GM13977 (cell line): ENCODE results near the gene TMEM59L.

Source experiments
- DNase-seq: peaks from one replicate; pipeline ENCODE4 v3.0.0; 2012; ENCODE audit warnings: low spot score
- in situ Hi-C: fragments of 300-500 bp; cut with MboI; formaldehyde crosslinking; loops from one replicate; pipeline ENCODE4 v1.12.0; 2022; ENCODE audit warnings: low sequenced_read_pairs, low pct_unique_long_range_greater_than_20kb, mixed read lengths, inconsistent platforms; ENCODE audit not compliant: unreplicated experiment
- TF ChIP-seq, protein P1 (sequence below): IDR thresholded peaks from 2 replicates; pipeline ENCODE4 v1.5.1; 2012; ENCODE audit warnings: mild to moderate bottlenecking, control low read depth; ENCODE audit not compliant: insufficient read depth; ENCODE audit errors: extremely low read depth, missing control alignments

The TMEM59L gene

DNA sequence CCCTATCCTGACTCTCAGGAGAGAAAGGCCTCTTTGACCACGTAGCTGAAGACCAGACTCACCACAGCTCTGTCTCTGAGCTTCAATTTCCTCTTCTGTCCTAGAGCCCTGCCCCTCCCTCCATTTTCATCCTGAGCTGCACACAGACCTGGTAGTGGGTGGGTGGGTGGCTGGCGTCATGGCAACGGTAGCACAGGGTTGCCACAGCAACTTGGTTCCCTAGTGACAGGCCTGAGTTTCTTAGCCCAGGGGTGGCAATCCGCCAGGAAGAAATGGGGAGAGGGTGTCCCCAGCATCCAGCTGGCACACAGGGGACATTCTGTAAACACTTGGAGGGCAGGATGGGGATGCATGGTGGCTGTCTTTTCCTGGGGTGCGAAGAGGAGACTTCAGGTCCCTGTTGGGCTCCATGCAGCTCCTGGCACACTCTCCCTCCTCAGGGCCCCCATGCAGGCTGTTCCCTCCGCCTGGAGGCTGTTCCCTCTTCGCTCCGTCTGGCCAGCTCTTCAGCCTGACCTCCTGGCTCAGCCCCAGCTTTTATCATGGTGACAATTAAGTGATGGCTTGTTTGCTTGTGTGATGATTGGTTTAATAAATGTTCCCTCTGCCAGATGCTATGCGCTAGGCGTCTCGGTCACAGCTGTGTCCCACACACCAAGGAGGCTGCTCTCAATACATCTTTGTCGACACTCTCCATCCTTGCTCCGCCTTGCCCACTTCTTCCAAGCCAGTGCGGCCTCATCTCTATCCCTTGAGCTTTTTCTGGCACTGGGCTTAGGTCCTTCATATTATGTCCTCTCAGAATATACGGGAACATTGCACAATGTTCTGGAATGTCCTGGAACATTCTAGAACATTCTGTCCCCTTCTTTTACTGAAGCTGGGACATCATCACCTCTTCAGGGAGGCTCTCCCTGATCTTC lies 16.8 kb downstream of the TMEM59L start:
- TF ChIP-seq, protein P1, sequence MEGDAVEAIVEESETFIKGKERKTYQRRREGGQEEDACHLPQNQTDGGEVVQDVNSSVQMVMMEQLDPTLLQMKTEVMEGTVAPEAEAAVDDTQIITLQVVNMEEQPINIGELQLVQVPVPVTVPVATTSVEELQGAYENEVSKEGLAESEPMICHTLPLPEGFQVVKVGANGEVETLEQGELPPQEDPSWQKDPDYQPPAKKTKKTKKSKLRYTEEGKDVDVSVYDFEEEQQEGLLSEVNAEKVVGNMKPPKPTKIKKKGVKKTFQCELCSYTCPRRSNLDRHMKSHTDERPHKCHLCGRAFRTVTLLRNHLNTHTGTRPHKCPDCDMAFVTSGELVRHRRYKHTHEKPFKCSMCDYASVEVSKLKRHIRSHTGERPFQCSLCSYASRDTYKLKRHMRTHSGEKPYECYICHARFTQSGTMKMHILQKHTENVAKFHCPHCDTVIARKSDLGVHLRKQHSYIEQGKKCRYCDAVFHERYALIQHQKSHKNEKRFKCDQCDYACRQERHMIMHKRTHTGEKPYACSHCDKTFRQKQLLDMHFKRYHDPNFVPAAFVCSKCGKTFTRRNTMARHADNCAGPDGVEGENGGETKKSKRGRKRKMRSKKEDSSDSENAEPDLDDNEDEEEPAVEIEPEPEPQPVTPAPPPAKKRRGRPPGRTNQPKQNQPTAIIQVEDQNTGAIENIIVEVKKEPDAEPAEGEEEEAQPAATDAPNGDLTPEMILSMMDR: no peak
- in situ Hi-C loops: no loop called here
- DNase-seq: no peak

DNA sequence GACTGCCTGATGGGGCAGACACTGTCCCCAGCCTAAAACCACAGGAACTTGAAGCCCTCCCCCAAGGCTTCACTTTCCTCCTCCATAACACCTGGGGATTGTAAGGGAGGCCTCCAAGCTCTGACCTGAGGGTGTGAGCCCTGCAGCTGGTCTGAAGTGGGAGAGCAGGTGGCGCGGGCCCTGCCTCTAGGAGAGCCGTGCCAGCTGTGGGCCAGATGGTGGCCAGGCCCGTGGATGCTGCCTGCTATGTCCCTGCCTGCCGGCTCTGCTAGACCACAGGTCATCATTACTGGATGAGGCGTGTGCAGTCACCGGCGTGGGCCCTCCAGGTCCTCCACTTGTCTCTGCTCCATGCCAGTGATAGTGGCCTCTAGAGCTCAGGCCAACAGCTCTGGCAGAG lies 20.7 kb downstream of the TMEM59L start:
- in situ Hi-C loops: no loop called here
- TF ChIP-seq, protein P1: no peak

GRCh38 chr19:18634612-18635297 lies 22.1 kb downstream of the TMEM59L start:
- no peak for DNase-seq
- in situ Hi-C loops: no loop called here
- TF ChIP-seq, protein P1: no peak

More for the DNA sequence above, 20.7 kb downstream of the TMEM59L start:
- no peak for DNase-seq

DNA sequence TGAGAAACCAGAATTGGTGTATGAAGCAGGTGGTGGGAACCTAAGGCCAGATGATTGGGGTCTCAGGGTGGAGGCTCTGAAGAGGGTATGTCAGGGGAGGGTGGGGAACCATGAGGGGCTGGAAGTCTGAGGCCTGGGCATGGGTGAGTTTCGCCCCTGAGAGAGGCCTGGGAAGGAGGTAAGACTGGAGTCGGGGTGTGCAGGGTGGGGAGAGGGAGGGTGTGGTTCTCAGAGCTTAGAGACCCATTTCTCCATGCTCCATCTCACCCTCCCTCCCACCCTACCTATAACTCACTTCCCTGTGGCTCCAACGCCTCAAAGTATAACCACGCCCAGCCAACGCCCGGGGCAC lies 23.1 kb downstream of the TMEM59L start:
- DNase-seq: no peak
- in situ Hi-C loops: no loop called here
- TF ChIP-seq, protein P1: no peak

DNA sequence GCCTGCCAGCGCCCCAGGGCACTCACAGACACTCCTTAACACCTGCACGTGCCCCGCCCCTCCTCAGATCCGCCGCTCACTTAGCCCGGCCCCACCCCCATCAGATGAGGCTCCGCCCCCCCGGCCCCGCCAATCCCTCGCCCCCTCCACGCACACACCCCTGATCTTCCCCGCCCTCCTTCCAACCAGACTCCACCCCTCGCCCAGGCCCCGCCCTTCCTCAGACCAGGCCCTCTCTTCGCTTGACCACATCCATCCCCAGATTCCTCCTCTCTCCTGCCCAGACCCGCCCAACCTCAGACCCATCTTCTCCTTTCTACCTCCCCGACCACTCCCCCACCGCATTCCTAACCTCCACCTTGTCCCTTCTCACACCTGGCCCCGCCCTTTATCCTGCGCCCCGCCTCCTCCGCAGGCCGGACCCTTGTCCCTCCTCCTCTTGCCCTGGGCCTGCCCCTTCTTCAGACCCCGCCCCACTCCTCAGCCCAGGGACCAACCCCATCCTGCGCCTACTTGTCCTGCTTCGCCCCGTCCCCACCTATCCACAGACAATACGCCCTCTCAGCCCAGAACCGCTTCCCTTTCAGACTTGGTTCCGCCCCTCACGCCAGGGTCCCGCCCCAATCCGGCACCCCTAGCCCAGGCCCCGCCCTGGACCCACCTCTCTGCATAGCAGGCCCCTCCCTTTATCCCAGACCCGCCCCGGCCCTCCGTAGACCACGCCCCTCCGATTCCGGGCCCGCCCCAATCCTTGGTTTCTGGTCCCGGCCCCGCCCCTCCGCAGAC lies 23.7 kb downstream of the TMEM59L start:
- peak; percentile 99 for DNase-seq
- in situ Hi-C loops: no loop called here
- TF ChIP-seq, protein P1: no peak

DNA sequence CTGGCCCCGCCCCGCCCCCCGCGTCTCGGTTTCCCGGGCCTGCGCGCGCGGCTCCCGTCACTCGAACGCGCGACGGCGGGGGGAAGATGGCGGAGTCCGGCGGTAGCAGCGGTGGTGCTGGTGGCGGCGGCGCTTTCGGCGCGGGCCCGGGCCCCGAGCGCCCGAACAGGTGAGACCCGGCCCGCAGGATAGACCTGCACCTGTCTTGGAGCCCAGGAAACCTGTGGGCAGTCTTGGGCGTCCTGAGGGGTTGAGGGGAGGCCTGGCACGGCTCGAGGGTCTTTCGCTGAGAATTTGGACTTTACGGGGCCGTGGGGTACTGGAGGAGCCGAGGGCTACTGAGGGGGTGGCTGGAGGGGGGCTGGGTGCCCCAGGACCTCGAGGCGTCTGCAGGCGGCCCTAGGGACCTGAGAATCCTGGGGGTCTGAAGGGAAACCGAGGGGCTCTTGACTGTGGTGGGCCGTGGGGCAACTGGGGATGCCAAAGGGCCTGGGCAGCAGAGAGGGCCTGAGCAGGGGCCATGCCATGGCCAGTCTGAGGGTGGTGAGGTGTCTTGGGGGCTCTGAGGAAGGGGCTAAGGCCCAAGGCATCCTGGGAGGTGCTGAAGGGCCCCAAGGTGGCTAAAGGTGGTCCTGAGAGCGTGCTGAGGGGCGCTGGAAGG lies 24.4 kb downstream of the TMEM59L start, which contains the start of gene KLHL26:
Gene KLHL26, plus strand, starts transcription at position 60 of the 661 bp plus-strand sequence. Its CDS starts 27 bp downstream, at position 87.
- TF ChIP-seq, protein P1: no peak
- DNase-seq: no peak
- in situ Hi-C loops: no loop called here
